Peyer's patch (tissue), 4 donors: ENCODE measurements around the gene NEK3. TPM values are rescaled to one million over a fixed set of nuclear protein-coding genes. Genes with fewer than 3 reads are reported as not detected.

Experiments used
- DNase-seq, 3 donors: peaks; one replicate each; pipeline ENCODE4 v3.0.0-alpha.2; 2017 to 2019
- H3K27ac ChIP-seq, 4 donors: fragments of 200-600 bp; sonication (generic); one replicate each; pipeline ENCODE4 v1.5.1; 2016 to 2019
- H3K27me3 ChIP-seq, 2 donors: fragments of 200-600 bp; sonication (generic); one replicate each; pipeline ENCODE4 v1.5.1; 2019
- H3K36me3 ChIP-seq, 3 donors: fragments of 200-600 bp; sonication (generic); one replicate each; pipeline ENCODE4 v1.5.1; 2016 to 2019
- H3K4me1 ChIP-seq, 4 donors: fragments of 200-600 bp; sonication (generic); one replicate each; pipeline ENCODE4 v1.5.1; 2016 to 2019
- H3K4me3 ChIP-seq, 4 donors: fragments of 200-600 bp; sonication (generic); 1 replicate in 3 of 4; 2 replicates in 1 of 4; pipeline ENCODE4 v1.5.1; 2016 to 2019; ENCODE audit warnings: mild to moderate bottlenecking in 1 of 4
- H3K9me3 ChIP-seq, 4 donors: fragments of 200-600 bp; sonication (generic); one replicate each; pipeline ENCODE4 v1.5.1; 2016 to 2019; ENCODE audit warnings: mild to moderate bottlenecking in 1 of 4
- CTCF ChIP-seq, 6 experiments: fragments of 450-650 bp in 4 of 6; fragments of 200-600 bp in 2 of 6; sonication (generic) in 1 of 6; IDR thresholded peaks; one replicate each; pipeline ENCODE4 v1.5.1; 2017 to 2019; ENCODE audit warnings: antibody characterized with exemption in 6 of 6, mild to moderate bottlenecking in 3 of 6, moderate library complexity in 1 of 6
- POLR2A ChIP-seq, 2 donors: fragments of 450-650 bp; IDR thresholded peaks; one replicate each; pipeline ENCODE4 v1.5.1; 2017; ENCODE audit warnings: antibody characterized with exemption in 2 of 2, mild to moderate bottlenecking in 2 of 2, moderate library complexity in 2 of 2
- total RNA-seq, 4 donors: library from RNA; depleted of rRNA; stranded (reverse); fragments of >200 nt; gene quantifications; one replicate each; pipeline ENCODE4 v1.1.0, GENCODE V29; 2016

The NEK3 gene
- total RNA-seq, 4 donors from 2014 or later, result 26.6 to 78.2 (median 36.2) TPM

GRCh38 chr13:52141299-52141698 is 18.1 kb downstream of the NEK3 start:
- H3K36me3 ChIP-seq, result peaks cover 0 to 66% (median 0%) of the 10 kb centered on the region in 3 donors
- H3K4me3 ChIP-seq, result no peak overlapping the region
- no peak for DNase-seq
- H3K9me3 ChIP-seq, result no peaks in the 10 kb centered on the region
- no peaks in the 10 kb centered on the region for H3K4me1 ChIP-seq
- H3K27me3 ChIP-seq, result no peaks in the 10 kb centered on the region
- H3K27ac ChIP-seq, result no peak overlapping the region
- peak in 3 of 6 experiments; percentile 11 to 35 (median 16) for TF ChIP-seq CTCF (IDR thresholded peaks at IDR 0.05)
- no peak for TF ChIP-seq POLR2A (IDR thresholded peaks at IDR 0.05)

- H3K4me3 ChIP-seq, result no peak overlapping the region
- H3K27ac ChIP-seq, result no peak overlapping the region
- TF ChIP-seq POLR2A (IDR thresholded peaks at IDR 0.05), result no peak
- TF ChIP-seq CTCF (IDR thresholded peaks at IDR 0.05), result no peak
- no peaks in the 10 kb centered on the region for H3K27me3 ChIP-seq
- H3K36me3 ChIP-seq, result peaks cover 0 to 68% (median 0%) of the 10 kb centered on the region in 3 donors
- H3K9me3 ChIP-seq, result no peaks in the 10 kb centered on the region
- no peaks in the 10 kb centered on the region for H3K4me1 ChIP-seq
- no peak for DNase-seq
Observed at GRCh38 chr13:52137489-52137888, 21.9 kb downstream of the NEK3 start.

GRCh38 chr13:52136763-52137162 is 22.6 kb downstream of the NEK3 start:
- no peaks in the 10 kb centered on the region for H3K4me1 ChIP-seq
- no peaks in the 10 kb centered on the region for H3K9me3 ChIP-seq
- H3K4me3 ChIP-seq, result no peak overlapping the region
- no peaks in the 10 kb centered on the region for H3K27me3 ChIP-seq
- peaks cover 0 to 75% (median 0%) of the 10 kb centered on the region in 3 donors for H3K36me3 ChIP-seq
- DNase-seq, result no peak
- no peak overlapping the region for H3K27ac ChIP-seq
- TF ChIP-seq CTCF (IDR thresholded peaks at IDR 0.05) (no peak), POLR2A (IDR thresholded peaks at IDR 0.05) (no peak)

- Histone ChIP-seq H3K27me3 (no peaks in the 10 kb centered on the region), H3K4me3 (no peak overlapping the region), H3K9me3 (no peaks in the 10 kb centered on the region), H3K27ac (no peak overlapping the region), H3K4me1 (peaks cover 0 to 14% (median 5%) of the 10 kb centered on the region in 4 donors), H3K36me3 (peaks cover 0 to 47% (median 0%) of the 10 kb centered on the region in 3 donors)
- no peak for DNase-seq
- TF ChIP-seq POLR2A (IDR thresholded peaks at IDR 0.05) (no peak), CTCF (IDR thresholded peaks at IDR 0.05) (no peak)
Observed at GRCh38 chr13:52130641-52131040, 28.8 kb downstream of the NEK3 start.

GRCh38 chr13:52128714-52129700 is 30.4 kb downstream of the NEK3 start, which contains the start of gene NEK5:
Gene NEK5 (minus strand): TSS chr13:52129073. CDS start chr13:52127482, 1,591 bp downstream.
- Histone ChIP-seq H3K27me3 (no peaks in the 10 kb centered on the region), H3K36me3 (peaks cover 0 to 35% (median 0%) of the 10 kb centered on the region in 3 donors), H3K27ac (peak within 1 kb of the TSS in 1 of 4 donors; percentile 21), H3K4me3 (peak within 1 kb of the TSS; percentile 46 to 83 (median 59)), H3K9me3 (no peaks in the 10 kb centered on the region), H3K4me1 (peaks cover 0 to 14% (median 5%) of the 10 kb centered on the region in 4 donors)
- peak; percentile 22 to 84 (median 76) for DNase-seq
- TF ChIP-seq POLR2A (IDR thresholded peaks at IDR 0.05) (no peak), CTCF (IDR thresholded peaks at IDR 0.05) (peak in 5 of 6 experiments; percentile 22 to 82 (median 73))
